ENCODE results near the gene LRRC72.
"Not testable (repeated sequence)": the region's sequence is repeated elsewhere in the genome, so short reads cannot be mapped to it uniquely, and the experiment has no call there.

Gene LRRC72

GRCh38 chr7:16583834-16584233, 57.2 kb downstream of the LRRC72 start:
- DNase-seq: no peak

- DNase-seq: no peak
These were observed 58.9 kb downstream of the LRRC72 start for GRCh38 chr7:16585540-16585939.

- no peak for DNase-seq
These were observed 59.7 kb downstream of the LRRC72 start for GRCh38 chr7:16586081-16586874.

- DNase-seq: no peak
These were observed 60.5 kb downstream of the LRRC72 start for GRCh38 chr7:16587129-16587528.

- no peak for DNase-seq
These were observed 61.2 kb downstream of the LRRC72 start for GRCh38 chr7:16587790-16588189.

- no peak for DNase-seq
These were observed 63.3 kb downstream of the LRRC72 start for GRCh38 chr7:16589881-16590280.

GRCh38 chr7:16590424-16590823, 63.8 kb downstream of the LRRC72 start:
- DNase-seq: no peak

GRCh38 chr7:16592395-16592794, 65.8 kb downstream of the LRRC72 start:
- DNase-seq: no peak

- DNase-seq: no peak
These were observed 67.4 kb downstream of the LRRC72 start for GRCh38 chr7:16594061-16594460.

- no peak for DNase-seq
These were observed 68.1 kb downstream of the LRRC72 start for GRCh38 chr7:16594676-16595075.

- DNase-seq: not testable (repeated sequence)
These were observed 69.0 kb downstream of the LRRC72 start for GRCh38 chr7:16595596-16595995.

- DNase-seq: no peak
These were observed 71.4 kb downstream of the LRRC72 start for GRCh38 chr7:16598015-16598414.

- DNase-seq: peak; percentile 25
These were observed 73.2 kb downstream of the LRRC72 start for GRCh38 chr7:16599860-16600259.

GRCh38 chr7:16603633-16604032, 77.0 kb downstream of the LRRC72 start:
- DNase-seq: no peak

- no peak for DNase-seq
These were observed 77.4 kb downstream of the LRRC72 start for GRCh38 chr7:16604054-16604453.

GRCh38 chr7:16606704-16607103, 80.1 kb downstream of the LRRC72 start:
- no peak for DNase-seq

- no peak for DNase-seq
These were observed 83.3 kb downstream of the LRRC72 start for GRCh38 chr7:16609842-16610450.

GRCh38 chr7:16611711-16612110, 85.1 kb downstream of the LRRC72 start:
- no peak for DNase-seq

- DNase-seq: no peak
These were observed 88.6 kb downstream of the LRRC72 start for GRCh38 chr7:16615228-16615627.

- no peak for DNase-seq
These were observed 89.5 kb downstream of the LRRC72 start for GRCh38 chr7:16616122-16616521.

- no peak for DNase-seq
These were observed 89.9 kb downstream of the LRRC72 start for GRCh38 chr7:16616542-16616941.

- DNase-seq: no peak
These were observed 93.4 kb downstream of the LRRC72 start for GRCh38 chr7:16619979-16620408.

- DNase-seq: no peak
These were observed 99.8 kb downstream of the LRRC72 start for GRCh38 chr7:16626388-16626787.

GRCh38 chr7:16627236-16627635, 100.6 kb downstream of the LRRC72 start:
- no peak for DNase-seq

GRCh38 chr7:16630654-16631053, 104.0 kb downstream of the LRRC72 start:
- DNase-seq: no peak
